ENCODE data around the gene HPSE. TPM values are rescaled to one million over a fixed set of nuclear protein-coding genes. Genes with fewer than 3 reads are reported as not detected.

HPSE gene
- 0.20 TPM for polyA plus RNA-seq (2012; ENCODE audit: insufficient read depth, insufficient read length, low read depth)

GRCh38 chr4:83334425-83335241 lies at the start of gene HPSE:
HPSE (minus strand) TSS chr4:83334848; CDS start chr4:83334782, 66 bp downstream.
- peaks cover 13% of the 10 kb centered on the region for H3K27me3 ChIP-seq
- DNase-seq = peak; percentile 80
- no peaks in the 10 kb centered on the region for H3K9me3 ChIP-seq
- H3K4me3 ChIP-seq (ENCODE audit: low read depth, low read length) = peak within 1 kb of the TSS; percentile 65
- TF ChIP-seq CTCF (IDR thresholded peaks at IDR 0.05; ENCODE audit: low read depth, low read length) = no peak
- H3K36me3 ChIP-seq = no peaks in the 10 kb centered on the region
- H3K4me1 ChIP-seq = no peaks in the 10 kb centered on the region

GRCh38 chr4:83382850-83383249 lies 48.2 kb upstream of the HPSE start:
- no peaks in the 10 kb centered on the region for H3K4me1 ChIP-seq
- H3K27me3 ChIP-seq = no peaks in the 10 kb centered on the region; the same call in 1 of the 2 replicates
- peaks cover 4% of the 10 kb centered on the region; the same call in 1 of the 2 replicates for H3K9me3 ChIP-seq
- H3K36me3 ChIP-seq = no peaks in the 10 kb centered on the region
- H3K4me3 ChIP-seq (ENCODE audit: low read depth, low read length) = no peak overlapping the region
- no peak for DNase-seq
- no peak for TF ChIP-seq CTCF (IDR thresholded peaks at IDR 0.05; ENCODE audit: low read depth, low read length)

- Histone ChIP-seq H3K27me3 (no peaks in the 10 kb centered on the region; the same call in 1 of the 2 replicates), H3K4me1 (no peaks in the 10 kb centered on the region), H3K36me3 (no peaks in the 10 kb centered on the region), H3K4me3 (ENCODE audit: low read depth, low read length) (no peak overlapping the region), H3K9me3 (peaks cover 4% of the 10 kb centered on the region; the same call in 1 of the 2 replicates)
- TF ChIP-seq CTCF (IDR thresholded peaks at IDR 0.05; ENCODE audit: low read depth, low read length) = no peak
- DNase-seq = no peak
Observed at GRCh38 chr4:83381173-83381572, 46.5 kb upstream of the HPSE start.

- no peak for DNase-seq
- Histone ChIP-seq H3K4me1 (no peaks in the 10 kb centered on the region), H3K36me3 (no peaks in the 10 kb centered on the region), H3K4me3 (ENCODE audit: low read depth, low read length) (no peak overlapping the region), H3K27me3 (no peaks in the 10 kb centered on the region; the same call in 1 of the 2 replicates), H3K9me3 (peaks cover 4% of the 10 kb centered on the region; the same call in 1 of the 2 replicates)
- TF ChIP-seq CTCF (IDR thresholded peaks at IDR 0.05; ENCODE audit: low read depth, low read length) = no peak
Observed at GRCh38 chr4:83378419-83378818, 43.8 kb upstream of the HPSE start.

- DNase-seq = no peak
- Histone ChIP-seq H3K27me3 (no peaks in the 10 kb centered on the region), H3K4me3 (ENCODE audit: low read depth, low read length) (no peak overlapping the region), H3K9me3 (no peaks in the 10 kb centered on the region), H3K4me1 (no peaks in the 10 kb centered on the region), H3K36me3 (no peaks in the 10 kb centered on the region)
- TF ChIP-seq CTCF (IDR thresholded peaks at IDR 0.05; ENCODE audit: low read depth, low read length) = no peak
Observed at GRCh38 chr4:83372931-83373330, 38.3 kb upstream of the HPSE start.

GRCh38 chr4:83371936-83372335 lies 37.3 kb upstream of the HPSE start:
- Histone ChIP-seq H3K36me3 (no peaks in the 10 kb centered on the region), H3K4me3 (ENCODE audit: low read depth, low read length) (no peak overlapping the region), H3K27me3 (no peaks in the 10 kb centered on the region), H3K4me1 (no peaks in the 10 kb centered on the region), H3K9me3 (no peaks in the 10 kb centered on the region)
- DNase-seq = no peak
- no peak for TF ChIP-seq CTCF (IDR thresholded peaks at IDR 0.05; ENCODE audit: low read depth, low read length)

Measured in BE2C (cell line).